A549 (cell line): ENCODE data around the gene ADAM12. TPM values are rescaled to one million over a fixed set of nuclear protein-coding genes. Genes with fewer than 3 reads are reported as not detected.

Source experiments
- ATAC-seq, 2 experiments: fragments of 200-7000 bp in 1 of 2; fragments of >200 bp in 1 of 2; cut with Nextera tagmentation in 1 of 2; cut with Tn5 transposase in 1 of 2; 3 replicates each; pipeline versions ENCODE4 v1.8.0 to v1.9.1; 2018 to 2020; ENCODE audit warnings: mild to moderate bottlenecking in 1 of 2, moderate library complexity in 1 of 2
- CTCF ChIA-PET: fragments of 300-600 bp; sonication (Branson Sonifier 250); formaldehyde crosslinking; extraction: SDS; loops from one replicate; lab custom pipeline; 2021; ENCODE audit warnings: antibody characterized with exemption, inconsistent platforms; lab: Yijun Ruan, JAX
- POLR2A ChIA-PET: fragments of 350-600 bp; formaldehyde crosslinking; extraction: SDS; loops from one replicate; lab custom pipeline; 2021; ENCODE audit warnings: antibody characterized with exemption, inconsistent platforms; lab: Yijun Ruan, JAX
- DNase-seq, 2 experiments: peaks; one replicate each; pipeline versions ENCODE4 v3.0.0 to v3.0.0-alpha.2; 2011 to 2016; ENCODE audit warnings: low read depth in 1 of 2, low spot score in 1 of 2
- FAIRE-seq: peaks from 2 replicates; lab custom pipeline; 2011; peaks lifted over from hg19 to GRCh38; lab: Jason Lieb, UNC
- H3K27ac ChIP-seq, 2 experiments: fragments of >200 bp; sonication (Bioruptor Twin); formaldehyde crosslinking; 3 replicates each; pipeline ENCODE4 v1.5.1; 2016 to 2017
- H3K4me1 ChIP-seq: fragments of >200 bp; sonication (Bioruptor Twin); formaldehyde crosslinking; 3 replicates; pipeline ENCODE4 v1.6.1; 2016
- H3K4me2 ChIP-seq: fragments of >200 bp; sonication (Bioruptor Twin); formaldehyde crosslinking; 3 replicates; pipeline ENCODE4 v1.6.1; 2016
- H3K4me3 ChIP-seq: fragments of >200 bp; sonication (Bioruptor Twin); formaldehyde crosslinking; 3 replicates; pipeline ENCODE4 v1.5.1; 2016
- H3K9me3 ChIP-seq: fragments of >200 bp; sonication (Bioruptor Twin); formaldehyde crosslinking; 3 replicates; pipeline ENCODE4 v1.6.1; 2016
- CBX2 ChIP-seq: fragments of 200-600 bp; sonication (generic); IDR thresholded peaks from 2 replicates; pipeline ENCODE4 v1.6.1; 2016; ENCODE audit warnings: low read depth, mild to moderate bottlenecking, borderline replicate concordance
- CHD4 ChIP-seq: fragments of 200-600 bp; sonication (generic); IDR thresholded peaks from 2 replicates; pipeline ENCODE4 v1.6.1; 2016; ENCODE audit warnings: antibody characterized with exemption, mild to moderate bottlenecking, borderline replicate concordance
- EHMT2 ChIP-seq: fragments of 200-600 bp; sonication (generic); IDR thresholded peaks from 2 replicates; pipeline ENCODE4 v1.6.1; 2016; ENCODE audit warnings: antibody characterized with exemption, low read depth, mild to moderate bottlenecking, moderate library complexity
- FOSB ChIP-seq: fragments of 250-450 bp; sonication (Bioruptor Pico); IDR thresholded peaks from 2 replicates; pipeline ENCODE4 v1.5.0; 2020; ENCODE audit warnings: mild to moderate bottlenecking, moderate library complexity
- FOXS1 ChIP-seq: fragments of 250-450 bp; sonication (Bioruptor Pico); IDR thresholded peaks from 2 replicates; pipeline ENCODE4 v1.5.0; 2020; ENCODE audit warnings: mild to moderate bottlenecking, moderate library complexity
- KDM1A ChIP-seq: fragments of 200-600 bp; sonication (generic); IDR thresholded peaks from 2 replicates; pipeline ENCODE4 v1.6.1; 2016; ENCODE audit warnings: low read depth, mild to moderate bottlenecking
- KDM5A ChIP-seq: fragments of 200-600 bp; sonication (generic); IDR thresholded peaks from 2 replicates; pipeline ENCODE4 v1.6.1; 2016; ENCODE audit warnings: antibody characterized with exemption, mild to moderate bottlenecking
- NFE2L2 ChIP-seq: fragments of 150-350 bp; conservative IDR thresholded peaks from 2 replicates; pipeline ENCODE4 v1.6.1; 2014; ENCODE audit warnings: low read length
- NPAS2 ChIP-seq: fragments of 250-450 bp; sonication (Bioruptor Pico); IDR thresholded peaks from 2 replicates; pipeline ENCODE4 v1.8.0; 2022; ENCODE audit warnings: mild to moderate bottlenecking, moderate library complexity, borderline replicate concordance
- NR3C1 ChIP-seq: fragments of >200 bp; sonication (Bioruptor Twin); formaldehyde crosslinking; IDR thresholded peaks from 3 replicates; pipeline ENCODE4 v1.6.1; 2017
- POLR2AphosphoS2 ChIP-seq: conservative IDR thresholded peaks from 2 replicates; pipeline ENCODE4 v1.6.1; 2012; ENCODE audit warnings: low read length, improper control_type of control experiment, inconsistent platforms
- RAD21 ChIP-seq, 2 experiments: fragments of >200 bp in 1 of 2; sonication (Bioruptor Twin) in 1 of 2; formaldehyde crosslinking in 1 of 2; IDR thresholded peaks in 1 of 2; conservative IDR thresholded peaks in 1 of 2; 2 replicates in 1 of 2; 3 replicates in 1 of 2; pipeline ENCODE4 v1.6.1; 2012 to 2018; ENCODE audit warnings: inconsistent platforms in 1 of 2
- RCOR1 ChIP-seq: fragments of 150-350 bp; IDR thresholded peaks from 2 replicates; pipeline ENCODE4 v1.6.1; 2014; ENCODE audit warnings: antibody characterized with exemption, low read length, low read depth
- RFX5 ChIP-seq: fragments of 450-650 bp; IDR thresholded peaks from 2 replicates; pipeline ENCODE4 v1.7.1; 2014; ENCODE audit warnings: antibody characterized with exemption, mild to moderate bottlenecking, moderate library complexity
- TFCP2L1 ChIP-seq: fragments of 250-450 bp; sonication (Bioruptor Pico); IDR thresholded peaks from 2 replicates; pipeline ENCODE4 v1.5.0; 2021; ENCODE audit warnings: mild to moderate bottlenecking
- ZC3H11A ChIP-seq: fragments of 450-650 bp; IDR thresholded peaks from 2 replicates; pipeline ENCODE4 v1.6.1; 2014; ENCODE audit warnings: antibody characterized with exemption, mild to moderate bottlenecking
- ZSCAN20 ChIP-seq: fragments of 250-450 bp; sonication (Bioruptor Pico); IDR thresholded peaks from 2 replicates; pipeline ENCODE4 v1.8.0; 2022; ENCODE audit warnings: mild to moderate bottlenecking, moderate library complexity
- WGBS: methylation state at CpG from one replicate; pipeline ENCODE4 v1.1.6; 2017; ENCODE audit errors: missing lambda C conversion rate; 5-methylcytosine and 5-hydroxymethylcytosine counted together
- polyA plus RNA-seq, 4 experiments: library from polyadenylated mRNA; depleted of rRNA in 3 of 4; stranded (reverse); fragments of >200 nt; fragmentation: RNase III in 1 of 4; extraction: RNeasy Plus Mini Kit Qiagen cat#74134 plus additional on column Dnase treatment in 1 of 4; gene quantifications; 2 replicates in 3 of 4; 3 replicates in 1 of 4; pipeline ENCODE4 v1.2.3, GENCODE V29; 2011 to 2017
- TF ChIP-seq, protein P1 (sequence below): IDR thresholded peaks from 2 replicates; pipeline ENCODE4 v1.6.1; 2012
- TF ChIP-seq, protein P2 (sequence below): fragments of 150-350 bp; IDR thresholded peaks from 2 replicates; pipeline ENCODE4 v1.6.1; 2014; ENCODE audit warnings: low read depth, mild to moderate bottlenecking, low read length
- TF ChIP-seq, protein P3 (sequence below): fragments of >200 bp; sonication (Bioruptor Twin); formaldehyde crosslinking; IDR thresholded peaks from 3 replicates; pipeline ENCODE4 v1.5.1; 2016
- TF ChIP-seq, protein P4 (sequence below): fragments of 250-450 bp; sonication (Bioruptor Pico); IDR thresholded peaks from 2 replicates; pipeline ENCODE4 v1.5.0; 2021; ENCODE audit warnings: mild to moderate bottlenecking, moderate library complexity, borderline replicate concordance
- TF ChIP-seq, protein P5 (sequence below): fragments of 250-450 bp; sonication (Bioruptor Pico); IDR thresholded peaks from 2 replicates; pipeline ENCODE4 v1.5.0; 2020; ENCODE audit warnings: low read depth, mild to moderate bottlenecking, moderate library complexity

Gene ADAM12
- polyA plus RNA-seq, 2 of the 4 experiments (the other 2 are of a cell fraction) = 1.6 to 4.8 TPM

DNA sequence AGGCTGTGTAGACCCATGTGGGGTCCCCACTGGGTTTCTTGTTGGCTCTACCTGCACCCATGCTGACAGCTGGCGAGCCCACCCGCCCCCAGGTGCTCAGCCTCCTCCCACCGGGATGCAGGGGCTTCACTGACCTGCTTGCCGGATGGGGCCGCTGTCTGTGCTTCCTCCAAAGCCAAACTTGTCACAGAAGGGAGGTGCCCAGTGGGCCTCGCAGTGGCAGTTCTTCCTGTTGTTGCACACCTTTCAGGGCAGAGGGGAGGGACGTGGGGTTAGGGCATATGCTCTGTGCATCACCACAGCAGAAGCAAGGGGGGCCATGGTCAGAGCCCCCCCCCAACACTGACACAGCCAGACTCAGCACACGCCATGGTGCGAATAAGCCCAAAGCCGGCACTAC lies 345.4 kb downstream of the ADAM12 start:
- ChIA-PET POLR2A (no interaction called here), CTCF (no interaction called here)
- H3K27ac ChIP-seq = no peak overlapping the region
- H3K4me3 ChIP-seq = no peak overlapping the region
- WGBS = 86% methylated on average over 5 of the region's 10 CpGs
- TF ChIP-seq, protein P1, sequence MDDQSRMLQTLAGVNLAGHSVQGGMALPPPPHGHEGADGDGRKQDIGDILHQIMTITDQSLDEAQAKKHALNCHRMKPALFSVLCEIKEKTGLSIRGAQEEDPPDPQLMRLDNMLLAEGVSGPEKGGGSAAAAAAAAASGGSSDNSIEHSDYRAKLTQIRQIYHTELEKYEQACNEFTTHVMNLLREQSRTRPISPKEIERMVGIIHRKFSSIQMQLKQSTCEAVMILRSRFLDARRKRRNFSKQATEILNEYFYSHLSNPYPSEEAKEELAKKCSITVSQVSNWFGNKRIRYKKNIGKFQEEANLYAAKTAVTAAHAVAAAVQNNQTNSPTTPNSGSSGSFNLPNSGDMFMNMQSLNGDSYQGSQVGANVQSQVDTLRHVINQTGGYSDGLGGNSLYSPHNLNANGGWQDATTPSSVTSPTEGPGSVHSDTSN = no peak
- TF ChIP-seq, protein P2, sequence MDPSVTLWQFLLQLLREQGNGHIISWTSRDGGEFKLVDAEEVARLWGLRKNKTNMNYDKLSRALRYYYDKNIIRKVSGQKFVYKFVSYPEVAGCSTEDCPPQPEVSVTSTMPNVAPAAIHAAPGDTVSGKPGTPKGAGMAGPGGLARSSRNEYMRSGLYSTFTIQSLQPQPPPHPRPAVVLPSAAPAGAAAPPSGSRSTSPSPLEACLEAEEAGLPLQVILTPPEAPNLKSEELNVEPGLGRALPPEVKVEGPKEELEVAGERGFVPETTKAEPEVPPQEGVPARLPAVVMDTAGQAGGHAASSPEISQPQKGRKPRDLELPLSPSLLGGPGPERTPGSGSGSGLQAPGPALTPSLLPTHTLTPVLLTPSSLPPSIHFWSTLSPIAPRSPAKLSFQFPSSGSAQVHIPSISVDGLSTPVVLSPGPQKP = no peak
- TF ChIP-seq ZSCAN20 = no peak
- no peak for TF ChIP-seq ZC3H11A
- no peak for TF ChIP-seq FOSB (CRISPR knock-in tag)
- TF ChIP-seq, protein P3, sequence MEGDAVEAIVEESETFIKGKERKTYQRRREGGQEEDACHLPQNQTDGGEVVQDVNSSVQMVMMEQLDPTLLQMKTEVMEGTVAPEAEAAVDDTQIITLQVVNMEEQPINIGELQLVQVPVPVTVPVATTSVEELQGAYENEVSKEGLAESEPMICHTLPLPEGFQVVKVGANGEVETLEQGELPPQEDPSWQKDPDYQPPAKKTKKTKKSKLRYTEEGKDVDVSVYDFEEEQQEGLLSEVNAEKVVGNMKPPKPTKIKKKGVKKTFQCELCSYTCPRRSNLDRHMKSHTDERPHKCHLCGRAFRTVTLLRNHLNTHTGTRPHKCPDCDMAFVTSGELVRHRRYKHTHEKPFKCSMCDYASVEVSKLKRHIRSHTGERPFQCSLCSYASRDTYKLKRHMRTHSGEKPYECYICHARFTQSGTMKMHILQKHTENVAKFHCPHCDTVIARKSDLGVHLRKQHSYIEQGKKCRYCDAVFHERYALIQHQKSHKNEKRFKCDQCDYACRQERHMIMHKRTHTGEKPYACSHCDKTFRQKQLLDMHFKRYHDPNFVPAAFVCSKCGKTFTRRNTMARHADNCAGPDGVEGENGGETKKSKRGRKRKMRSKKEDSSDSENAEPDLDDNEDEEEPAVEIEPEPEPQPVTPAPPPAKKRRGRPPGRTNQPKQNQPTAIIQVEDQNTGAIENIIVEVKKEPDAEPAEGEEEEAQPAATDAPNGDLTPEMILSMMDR = no peak
- TF ChIP-seq CBX2 = no peak
- TF ChIP-seq, protein P4, sequence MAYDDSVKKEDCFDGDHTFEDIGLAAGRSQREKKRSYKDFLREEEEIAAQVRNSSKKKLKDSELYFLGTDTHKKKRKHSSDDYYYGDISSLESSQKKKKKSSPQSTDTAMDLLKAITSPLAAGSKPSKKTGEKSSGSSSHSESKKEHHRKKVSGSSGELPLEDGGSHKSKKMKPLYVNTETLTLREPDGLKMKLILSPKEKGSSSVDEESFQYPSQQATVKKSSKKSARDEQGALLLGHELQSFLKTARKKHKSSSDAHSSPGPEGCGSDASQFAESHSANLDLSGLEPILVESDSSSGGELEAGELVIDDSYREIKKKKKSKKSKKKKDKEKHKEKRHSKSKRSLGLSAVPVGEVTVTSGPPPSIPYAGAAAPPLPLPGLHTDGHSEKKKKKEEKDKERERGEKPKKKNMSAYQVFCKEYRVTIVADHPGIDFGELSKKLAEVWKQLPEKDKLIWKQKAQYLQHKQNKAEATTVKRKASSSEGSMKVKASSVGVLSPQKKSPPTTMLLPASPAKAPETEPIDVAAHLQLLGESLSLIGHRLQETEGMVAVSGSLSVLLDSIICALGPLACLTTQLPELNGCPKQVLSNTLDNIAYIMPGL (CRISPR knock-in tag) = no peak
- TF ChIP-seq POLR2AphosphoS2 = no peak
- TF ChIP-seq NR3C1 = no peak
- no peak for TF ChIP-seq RAD21 (conservative IDR thresholded peaks at IDR 0.05 in 1 of 2, IDR thresholded peaks at IDR 0.05 in 1 of 2)
- TF ChIP-seq RFX5 = no peak
- no peak for TF ChIP-seq EHMT2
- TF ChIP-seq NFE2L2 = no peak
- TF ChIP-seq KDM1A = no peak
- TF ChIP-seq FOXS1 (CRISPR knock-in tag) = no peak
- TF ChIP-seq RCOR1 = no peak
- no peak for TF ChIP-seq NPAS2 (CRISPR knock-in tag)
- no peak for TF ChIP-seq CHD4
- TF ChIP-seq, protein P5, sequence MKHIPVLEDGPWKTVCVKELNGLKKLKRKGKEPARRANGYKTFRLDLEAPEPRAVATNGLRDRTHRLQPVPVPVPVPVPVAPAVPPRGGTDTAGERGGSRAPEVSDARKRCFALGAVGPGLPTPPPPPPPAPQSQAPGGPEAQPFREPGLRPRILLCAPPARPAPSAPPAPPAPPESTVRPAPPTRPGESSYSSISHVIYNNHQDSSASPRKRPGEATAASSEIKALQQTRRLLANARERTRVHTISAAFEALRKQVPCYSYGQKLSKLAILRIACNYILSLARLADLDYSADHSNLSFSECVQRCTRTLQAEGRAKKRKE = no peak
- DNase-seq (no peak), FAIRE-seq (no peak), ATAC-seq (no peak)
- H3K4me2 ChIP-seq = no peak overlapping the region
- peaks cover 12% of the 10 kb centered on the region for H3K4me1 ChIP-seq
- no peaks in the 10 kb centered on the region for H3K9me3 ChIP-seq

DNA sequence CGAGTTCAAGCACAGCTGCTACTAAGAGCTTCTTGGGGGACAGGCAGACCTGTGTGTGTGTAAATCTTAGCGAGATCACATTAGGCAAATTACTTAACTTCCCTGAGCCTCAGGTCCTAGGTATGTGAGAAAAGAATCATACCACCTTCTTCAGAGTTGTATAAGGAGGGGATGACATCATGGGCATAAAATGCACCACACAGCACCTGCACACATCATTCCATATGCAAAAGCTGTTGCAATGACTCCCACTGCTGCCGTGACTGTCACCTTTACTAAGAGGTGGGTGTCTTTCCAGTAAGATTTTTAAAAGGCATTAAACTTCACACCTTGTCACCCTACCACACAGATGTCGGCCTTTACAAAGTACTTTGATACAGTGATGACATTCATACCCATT lies 345.9 kb downstream of the ADAM12 start:
- FAIRE-seq = no peak
- no peaks in the 10 kb centered on the region for H3K9me3 ChIP-seq
- H3K4me3 ChIP-seq = no peak overlapping the region
- peak overlapping the region in 1 of 2 experiments; percentile 54; a peak in 1 of 6 replicates for H3K27ac ChIP-seq
- 69% methylated on average over 4 of the region's 4 CpGs for WGBS
- DNase-seq = no peak
- no peak for ATAC-seq
- no peak overlapping the region for H3K4me2 ChIP-seq
- POLR2A ChIA-PET = no interaction called here
- TF ChIP-seq TFCP2L1 (CRISPR knock-in tag) (no peak), KDM5A (no peak)
- TF ChIP-seq, protein P2 = no peak
- CTCF ChIA-PET = no interaction called here
- peaks cover 12% of the 10 kb centered on the region for H3K4me1 ChIP-seq
